Panc1 (cell line): ENCODE results near the gene ACTL9. TPM values are rescaled to one million over a fixed set of nuclear protein-coding genes. Genes with fewer than 3 reads are reported as not detected.
"Not testable (repeated sequence)": the region's sequence is repeated elsewhere in the genome, so short reads cannot be mapped to it uniquely, and the experiment has no call there.

Experiments used
- ATAC-seq: fragments of 200-7000 bp; cut with Tn5 transposase; 2 replicates; pipeline ENCODE4 v1.9.1; 2020; ENCODE audit warnings: mild to moderate bottlenecking, moderate library complexity
- BruUV-seq: library from RNA; stranded (reverse); fragments of 400-500 nt; replicated peaks from 2 replicates; lab custom pipeline; 2021; lab: Mats Ljungman, UMichigan
- CTCF ChIA-PET: fragments of 300-600 bp; sonication (Branson Sonifier 250); formaldehyde crosslinking; loops from one replicate; lab custom pipeline; 2022; ENCODE audit warnings: antibody characterized with exemption; lab: Charles Lee
- POLR2A ChIA-PET: fragments of 300-600 bp; sonication (Branson Sonifier 250); formaldehyde crosslinking; loops from one replicate; lab custom pipeline; 2022; ENCODE audit warnings: antibody characterized with exemption; lab: Charles Lee
- DNase-seq: peaks from one replicate; pipeline ENCODE4 v3.0.0-alpha.2; 2010; ENCODE audit warnings: low read depth, low spot score
- H3K27ac ChIP-seq: 2 replicates; pipeline ENCODE4 v1.5.1; 2011; ENCODE audit warnings: mild to moderate bottlenecking, low read length, inconsistent platforms
- H3K27me3 ChIP-seq: fragments of 200-500 bp; sonication (Bioruptor generic); 2 replicates; pipeline ENCODE4 v1.6.0; 2014; ENCODE audit warnings: low read length, inconsistent platforms; ENCODE audit not compliant: control insufficient read depth, insufficient read depth
- H3K36me3 ChIP-seq: fragments of 200-500 bp; sonication (Bioruptor generic); 2 replicates; pipeline ENCODE4 v1.5.1; 2014; ENCODE audit warnings: inconsistent platforms, mild to moderate bottlenecking, low read length, moderate library complexity; ENCODE audit not compliant: control insufficient read depth, insufficient read depth
- H3K4me1 ChIP-seq: 2 replicates; pipeline ENCODE4 v1.5.1; 2011; ENCODE audit warnings: inconsistent platforms, mild to moderate bottlenecking, low read length, moderate library complexity; ENCODE audit not compliant: control insufficient read depth, insufficient read depth
- H3K4me3 ChIP-seq, 2 experiments: 2 replicates each; pipeline ENCODE4 v1.5.1; 2011 to 2012; ENCODE audit warnings: low read depth in 2 of 2, low read length in 2 of 2, mild to moderate bottlenecking in 2 of 2, inconsistent platforms in 1 of 2, moderate library complexity in 1 of 2
- H3K9me3 ChIP-seq: fragments of 200-500 bp; sonication (Bioruptor generic); 2 replicates; pipeline ENCODE4 v1.5.1; 2014; ENCODE audit warnings: low read depth, mild to moderate bottlenecking, inconsistent platforms, low read length, moderate library complexity; ENCODE audit not compliant: control insufficient read depth, insufficient read depth
- CTCF ChIP-seq: fragments of 450-650 bp; IDR thresholded peaks from 2 replicates; pipeline ENCODE4 v1.5.1; 2017; ENCODE audit warnings: mild to moderate bottlenecking
- POLR2AphosphoS5 ChIP-seq: IDR thresholded peaks from 2 replicates; pipeline ENCODE4 v1.6.1; 2012; ENCODE audit warnings: mild to moderate bottlenecking, low read depth, low read length, moderate library complexity
- REST ChIP-seq, 2 experiments: IDR thresholded peaks; 2 replicates each; pipeline ENCODE4 v1.6.1; 2011 to 2012; ENCODE audit warnings: low read depth in 2 of 2, control low read depth in 1 of 2, low read length in 1 of 2, mild to moderate bottlenecking in 1 of 2, moderate library complexity in 1 of 2; ENCODE audit not compliant: insufficient read depth in 1 of 2
- SIN3A ChIP-seq: IDR thresholded peaks from 2 replicates; pipeline ENCODE4 v1.6.1; 2012; ENCODE audit warnings: low read depth, mild to moderate bottlenecking, low read length, moderate library complexity, borderline replicate concordance; ENCODE audit not compliant: insufficient read depth
- TCF7L2 ChIP-seq: IDR thresholded peaks from 2 replicates; pipeline ENCODE4 v1.6.1; 2011; ENCODE audit warnings: mild to moderate bottlenecking, low read depth, low read length, inconsistent platforms
- in situ Hi-C: cut with HindIII; loops from 2 replicates; pipeline ENCODE4 v1.10.0; 2016; ENCODE audit warnings: low sequenced_read_pairs, low pct_unique_long_range_greater_than_20kb
- intact Hi-C: fragments of 100-400 bp; cut with micrococcal nuclease; formaldehyde crosslinking; loops from one replicate; pipeline ENCODE4 v1.10.0; 2022; ENCODE audit not compliant: unreplicated experiment
- total RNA-seq: library from RNA; stranded (reverse); gene quantifications from one replicate; pipeline ENCODE4 v1.2.1, GENCODE V29; 2021; ENCODE audit not compliant: unreplicated experiment

ACTL9 gene
- total RNA-seq, 1 experiment from 2014 or later = not detected

GRCh38 chr19:8722032-8722431 lies 23.4 kb upstream of the ACTL9 start:
- BruUV-seq = no TSS peak
- TF ChIP-seq CTCF = no peak
- TF ChIP-seq POLR2AphosphoS5 = no peak
- no peak for TF ChIP-seq TCF7L2
- TF ChIP-seq SIN3A = no peak
- TF ChIP-seq REST (IDR thresholded peaks at IDR 0.05; ENCODE audit: insufficient read depth in 1 of 2, low read depth in 2 of 2, low read length in 1 of 2) = no peak
- Histone ChIP-seq H3K4me1 (no peaks in the 10 kb centered on the region), H3K27ac (no peak overlapping the region), H3K4me3 (no peak overlapping the region), H3K36me3 (no peaks in the 10 kb centered on the region), H3K27me3 (no peaks in the 10 kb centered on the region), H3K9me3 (no peaks in the 10 kb centered on the region)
- CTCF ChIA-PET = no interaction called here
- no peak for ATAC-seq
- in situ Hi-C loops (no loop called here), intact Hi-C loops (no loop called here)
- no peak for DNase-seq
- POLR2A ChIA-PET = no interaction called here

- CTCF ChIA-PET = no interaction called here
- Histone ChIP-seq H3K36me3 (no peaks in the 10 kb centered on the region), H3K4me1 (no peaks in the 10 kb centered on the region), H3K27ac (no peak within 1 kb of the TSS), H3K27me3 (no peaks in the 10 kb centered on the region), H3K9me3 (no peaks in the 10 kb centered on the region), H3K4me3 (no peak within 1 kb of the TSS)
- in situ Hi-C loops (no loop called here), intact Hi-C loops (no loop called here)
- no peak for DNase-seq
- TF ChIP-seq CTCF (no peak), TCF7L2 (no peak), SIN3A (no peak), POLR2AphosphoS5 (no peak), REST (IDR thresholded peaks at IDR 0.05; ENCODE audit: insufficient read depth in 1 of 2, low read depth in 2 of 2, low read length in 1 of 2) (no peak)
- BruUV-seq = no TSS peak
- no peak for ATAC-seq
- POLR2A ChIA-PET = no interaction called here
Measured at GRCh38 chr19:8721334-8721733, 22.7 kb upstream of the ACTL9 start, which contains the start of gene OR2Z1. OR2Z1 (plus strand) TSS chr19:8721634; CDS start chr19:8731029, 9,395 bp downstream.

DNA sequence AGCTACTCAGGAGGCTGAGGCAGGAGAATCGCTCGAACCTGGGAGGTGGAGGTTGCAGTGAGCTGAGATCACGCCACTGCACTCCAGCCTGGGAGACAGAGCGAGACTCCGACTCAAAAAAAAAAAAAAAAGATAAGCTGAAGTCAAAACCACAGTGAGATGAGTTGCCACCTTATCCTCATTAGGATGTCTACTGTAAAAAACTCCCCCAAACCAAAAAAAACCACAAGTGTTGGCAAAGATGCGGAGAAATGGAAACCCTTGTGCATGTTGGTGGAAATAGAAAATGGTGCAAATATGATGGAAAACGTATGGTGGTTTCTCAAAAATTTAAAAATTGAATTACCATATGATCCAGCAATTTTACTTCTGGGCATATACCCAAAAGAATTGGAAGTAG lies 11.7 kb upstream of the ACTL9 start:
- H3K27ac ChIP-seq, H3K9me3 ChIP-seq, intact Hi-C loops, H3K4me3 ChIP-seq, BruUV-seq, in situ Hi-C loops, POLR2A ChIA-PET, ATAC-seq, CTCF ChIA-PET, DNase-seq, H3K36me3 ChIP-seq, H3K4me1 ChIP-seq, H3K27me3 ChIP-seq: not testable (repeated sequence)
